Cerebellar nuclear complex (tissue), 1 donor: ENCODE data around the gene ATP1A1.
A peak's percentile ranks its signal among the peaks of the same experiment; 100 is the strongest.

ENCODE experiments used
- DNase-seq, 2 experiments: peaks; one replicate each; lab custom pipeline; 2025; lab: John Stamatoyannopoulos, UW

Gene ATP1A1

DNA sequence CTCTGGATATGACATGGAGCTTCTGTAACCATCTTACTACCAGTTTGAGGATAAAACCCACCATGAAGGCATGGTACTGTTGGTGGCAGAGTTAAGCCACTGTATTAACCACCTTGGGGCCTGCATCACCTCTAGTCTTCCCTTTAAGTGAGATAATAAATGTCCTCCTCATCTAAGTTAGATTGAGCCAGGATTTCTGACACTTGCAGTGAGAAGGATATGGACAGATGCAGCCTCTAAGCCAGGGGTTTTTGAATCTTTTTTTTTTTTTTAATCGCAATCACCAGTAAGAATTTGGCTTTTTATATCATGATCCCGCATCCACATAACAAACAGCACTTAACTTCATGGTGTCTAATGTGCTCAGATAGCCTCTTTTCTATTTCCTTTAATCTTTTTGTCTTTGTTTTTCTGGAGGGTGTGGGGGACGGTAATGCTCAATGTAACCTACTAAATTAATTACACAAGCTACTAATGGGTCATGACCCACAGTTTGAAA is 42.2 kb downstream of the ATP1A1 start:
- no peak for DNase-seq

DNA sequence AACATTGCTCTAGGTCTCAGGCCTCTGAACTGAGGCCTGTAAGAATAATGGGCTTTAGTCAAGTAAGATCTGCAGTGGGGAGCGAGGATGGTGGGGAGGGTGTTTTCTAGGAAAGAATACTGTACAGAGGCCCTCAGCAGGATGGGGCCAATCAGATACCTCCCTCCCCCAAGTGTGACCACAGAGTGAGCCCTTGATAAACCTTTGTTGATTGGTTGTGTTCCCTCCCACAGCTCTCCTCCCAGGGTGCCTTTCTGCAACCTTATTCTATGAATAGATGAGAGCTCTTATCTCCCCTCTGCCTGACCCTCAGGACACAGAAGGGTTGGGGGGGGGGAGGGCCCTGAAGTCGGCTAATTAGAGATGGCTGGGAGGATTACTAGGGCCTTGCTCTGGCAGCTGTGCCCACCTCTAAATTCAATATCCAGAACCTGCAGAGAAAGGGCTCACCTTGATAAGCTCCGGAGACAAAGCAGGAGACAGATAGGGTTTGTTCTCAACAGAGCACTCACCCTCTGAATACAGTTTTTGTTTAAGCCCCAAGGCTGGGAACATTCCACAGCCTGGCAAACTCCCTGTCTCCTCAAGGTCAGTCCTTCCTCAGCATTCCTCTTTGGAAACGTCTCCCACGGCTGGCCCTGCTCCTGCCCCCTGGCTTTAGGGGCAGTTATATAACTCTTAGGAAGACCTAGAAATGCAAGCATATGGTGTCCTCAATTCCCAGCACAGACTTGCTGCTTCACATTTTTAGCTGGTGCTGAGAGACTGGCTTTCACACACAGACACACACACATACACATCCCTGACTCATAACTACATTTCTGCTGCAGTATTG is 42.9 kb downstream of the ATP1A1 start:
- no peak for DNase-seq

DNA sequence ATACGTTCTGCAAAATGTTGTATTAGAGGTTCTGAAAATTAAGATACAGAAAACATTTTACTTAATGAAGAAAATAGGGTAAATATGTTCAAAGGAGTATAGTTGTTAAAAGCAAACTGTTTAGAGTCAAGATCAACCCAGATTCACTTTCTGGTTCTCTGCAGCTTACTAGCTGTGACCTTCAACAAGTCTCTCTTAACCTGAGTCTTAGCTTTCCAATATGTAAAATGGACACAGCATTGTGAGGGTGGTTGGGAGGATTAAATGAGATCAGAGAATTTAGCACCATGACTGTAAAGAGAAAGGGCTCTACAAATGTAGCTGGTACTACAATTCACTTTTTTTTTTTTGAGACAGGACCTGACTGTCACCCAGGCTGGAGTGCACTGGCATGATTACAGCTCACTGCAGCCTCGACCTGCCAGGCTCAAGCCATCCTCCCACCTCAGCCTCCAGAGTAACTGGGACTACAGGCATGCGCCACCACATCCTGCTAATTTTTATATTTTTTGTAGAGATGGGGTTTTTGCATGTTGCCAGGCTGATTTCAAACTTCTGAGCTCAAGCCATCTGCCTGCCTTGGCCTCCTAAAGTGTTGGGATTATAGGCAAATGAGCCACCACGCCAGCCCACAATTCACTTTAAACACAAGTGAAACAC is 43.9 kb downstream of the ATP1A1 start:
- no peak for DNase-seq

DNA sequence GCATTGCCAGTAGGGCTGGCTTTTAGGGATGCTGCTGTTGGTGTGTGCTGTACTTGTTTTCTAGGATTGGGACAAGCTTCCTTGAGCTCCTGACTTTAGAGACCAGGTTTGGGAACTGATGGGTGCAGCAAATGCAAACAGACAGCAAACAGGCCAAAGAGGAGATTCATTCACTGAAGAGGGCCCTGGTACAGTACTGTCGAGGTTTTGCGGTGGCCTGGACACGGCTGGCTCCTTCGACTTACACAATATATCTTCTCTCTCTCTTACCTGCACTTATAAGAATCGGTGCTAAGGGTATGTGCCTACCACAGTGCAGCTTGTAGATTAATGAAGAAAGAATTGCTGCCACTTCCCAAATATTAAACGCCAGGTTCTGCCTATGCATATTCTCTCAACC is 44.6 kb downstream of the ATP1A1 start:
- DNase-seq = no peak

DNA sequence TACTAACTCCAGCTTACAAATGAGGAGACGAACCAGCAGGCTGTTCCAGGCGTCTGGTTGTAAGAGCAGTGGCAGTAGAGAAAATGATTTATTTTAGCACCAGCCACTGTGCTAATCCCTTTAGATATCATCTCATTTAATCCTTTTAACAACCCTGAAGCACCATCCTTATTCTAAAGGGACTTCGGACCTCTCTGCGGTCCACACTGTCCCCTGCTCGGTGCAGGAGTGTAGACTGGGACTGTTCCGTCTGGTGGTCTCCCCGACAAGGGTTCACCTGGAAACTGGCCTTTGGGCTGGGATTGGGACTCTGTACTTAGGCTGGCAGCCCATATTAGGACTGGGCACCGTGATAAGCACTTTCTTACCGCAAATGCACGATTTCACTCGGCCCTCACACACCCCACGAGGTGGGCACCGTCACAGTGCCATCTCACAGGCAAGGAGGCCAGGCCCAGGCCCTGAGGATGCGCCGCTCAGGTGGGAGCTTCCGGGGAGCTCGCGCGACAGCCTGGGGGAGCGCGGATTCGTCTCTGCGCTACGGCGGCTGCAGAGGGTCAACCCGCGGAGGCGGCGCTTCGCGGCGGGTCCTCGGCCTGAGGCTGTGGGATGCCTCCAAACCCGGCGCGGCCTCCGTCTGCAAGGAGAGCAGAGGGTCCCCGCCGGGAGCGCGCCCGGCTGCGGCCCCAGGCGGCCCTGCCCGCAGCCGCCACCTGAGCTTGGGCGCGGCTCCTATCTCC is 45.2 kb downstream of the ATP1A1 start:
- peak in 1 of 2 experiments; percentile 42 for DNase-seq

DNA sequence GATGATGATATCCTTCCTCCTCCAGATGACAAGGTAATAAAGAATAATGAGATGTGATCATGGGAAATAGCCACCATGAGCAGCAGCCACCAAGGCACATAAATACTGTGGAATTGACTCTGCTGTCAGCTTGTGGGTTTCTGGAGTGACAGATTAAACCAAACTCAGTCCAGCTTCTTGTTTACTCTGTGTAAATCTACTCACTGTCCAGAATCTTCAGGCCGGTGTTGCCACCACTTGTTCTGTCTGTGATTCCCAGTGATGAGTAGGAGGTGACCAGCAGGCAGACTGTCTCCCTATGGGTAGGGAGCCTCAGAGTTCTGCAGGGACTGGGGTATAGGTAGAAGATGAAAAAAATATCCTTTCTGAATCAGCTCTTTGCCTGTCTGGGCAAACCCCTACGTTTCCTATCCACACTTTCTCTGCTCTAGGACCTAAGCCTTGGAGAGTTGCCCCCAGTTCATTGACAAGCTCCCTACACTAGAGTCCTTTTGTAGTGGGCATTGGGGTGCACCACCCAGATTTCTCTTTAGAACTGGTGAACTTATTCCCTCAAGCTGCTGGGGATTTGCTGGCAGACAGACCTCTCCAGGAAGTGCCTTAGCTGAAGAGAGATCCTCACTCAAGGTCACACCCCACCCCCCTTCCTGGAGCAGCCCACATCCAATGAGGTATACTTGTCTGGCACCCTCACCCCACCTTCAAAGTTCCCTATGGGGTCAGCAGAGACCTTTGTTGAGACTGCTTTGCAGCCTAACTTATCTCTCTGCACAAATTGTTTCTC is 47.6 kb downstream of the ATP1A1 start:
- no peak for DNase-seq

DNA sequence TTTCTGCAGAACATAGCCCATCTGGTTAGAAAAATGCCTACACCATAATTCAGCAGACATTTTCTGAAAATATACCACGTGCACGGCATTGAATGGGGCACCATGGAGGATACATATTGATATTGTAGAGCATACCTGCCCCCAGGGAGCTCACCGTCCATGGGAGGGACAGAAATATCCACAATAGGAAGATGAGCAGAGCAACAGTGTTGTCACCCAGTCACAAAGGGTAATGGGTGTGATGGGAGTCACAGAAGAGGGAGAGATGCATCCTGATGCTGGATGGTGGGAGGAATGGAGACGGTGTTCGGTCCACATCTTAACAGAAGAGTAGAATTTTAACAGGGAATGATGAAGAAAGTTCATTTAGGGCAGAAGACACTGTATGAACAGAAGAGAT is 51.4 kb downstream of the ATP1A1 start:
- no peak for DNase-seq

DNA sequence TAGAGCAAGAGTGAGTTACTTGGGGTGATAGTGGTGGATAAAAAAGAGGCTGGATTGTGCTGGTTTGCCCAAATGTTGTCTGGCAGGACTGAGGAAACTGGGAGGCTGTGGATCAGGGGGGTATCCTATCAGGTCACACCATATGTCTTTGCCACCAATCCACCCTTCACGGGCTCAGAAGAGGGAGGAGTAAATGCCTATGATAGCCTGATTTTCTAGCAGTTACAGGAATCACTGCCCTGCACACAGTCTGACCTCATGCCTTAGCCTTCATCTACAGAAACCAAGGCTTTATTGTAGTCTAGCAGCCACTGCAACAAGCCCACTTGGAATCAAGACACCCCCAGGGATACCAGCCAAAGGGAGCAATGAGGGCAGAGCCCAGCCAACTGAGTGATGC is 51.8 kb downstream of the ATP1A1 start:
- no peak for DNase-seq

DNA sequence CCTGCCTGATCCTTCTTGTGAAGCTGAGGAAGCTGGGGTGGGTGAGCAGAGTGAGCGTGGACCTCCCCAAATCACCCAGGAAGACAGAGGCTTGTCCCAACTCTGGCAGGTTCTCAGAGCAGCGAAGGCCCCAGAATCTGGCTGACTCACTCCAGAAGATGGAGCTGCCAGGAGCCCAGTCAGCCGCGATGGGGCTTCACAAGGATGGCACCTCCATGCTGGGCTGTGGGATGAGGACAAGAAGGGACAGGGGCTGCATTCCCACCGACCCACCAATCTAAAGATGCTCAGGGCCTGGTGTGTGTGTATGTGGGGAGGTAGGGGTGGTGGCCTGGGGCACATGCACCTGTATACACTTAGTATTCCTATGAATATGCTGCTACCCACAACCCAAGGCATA is 52.9 kb downstream of the ATP1A1 start:
- DNase-seq = no peak

DNA sequence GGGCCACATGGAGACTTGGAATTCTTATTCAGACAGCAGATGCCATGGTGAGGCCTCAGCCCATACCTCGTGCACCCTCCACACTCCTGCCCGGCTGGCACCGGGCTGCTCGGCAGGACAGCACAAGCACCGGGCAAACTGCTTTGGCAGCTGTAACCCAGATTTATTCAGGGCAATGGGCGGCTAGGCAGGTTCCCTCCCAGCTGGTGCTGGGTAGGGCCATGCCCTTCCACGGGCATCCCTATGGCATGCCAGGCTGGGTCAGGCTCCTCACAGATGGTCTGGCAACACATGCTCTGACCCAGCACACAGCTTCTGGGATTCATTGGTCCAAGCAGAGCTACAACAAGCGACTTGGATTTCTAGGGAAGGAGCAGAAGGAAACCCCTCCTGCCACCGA is 53.4 kb downstream of the ATP1A1 start:
- DNase-seq = peak; percentile 95 to 96

DNA sequence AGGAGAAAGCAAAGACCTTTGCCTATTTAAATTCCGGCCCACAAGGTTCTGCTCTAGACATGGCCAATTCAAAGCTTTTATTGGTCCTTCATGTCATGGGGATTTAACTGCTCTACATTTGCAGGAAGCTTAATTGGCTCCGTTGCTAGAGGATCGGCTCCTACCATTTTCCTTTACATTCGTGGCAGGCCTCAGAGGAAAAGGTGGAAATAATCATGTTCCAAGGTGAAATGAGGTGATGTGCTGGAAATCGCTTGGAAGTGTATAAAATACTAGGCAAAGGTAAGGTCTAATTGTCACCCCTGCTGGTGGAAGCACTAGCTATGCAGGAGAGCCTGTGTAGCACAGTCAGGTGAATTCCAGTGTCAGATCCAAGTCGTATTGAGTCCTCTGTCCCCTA is 55.5 kb downstream of the ATP1A1 start:
- DNase-seq = no peak

DNA sequence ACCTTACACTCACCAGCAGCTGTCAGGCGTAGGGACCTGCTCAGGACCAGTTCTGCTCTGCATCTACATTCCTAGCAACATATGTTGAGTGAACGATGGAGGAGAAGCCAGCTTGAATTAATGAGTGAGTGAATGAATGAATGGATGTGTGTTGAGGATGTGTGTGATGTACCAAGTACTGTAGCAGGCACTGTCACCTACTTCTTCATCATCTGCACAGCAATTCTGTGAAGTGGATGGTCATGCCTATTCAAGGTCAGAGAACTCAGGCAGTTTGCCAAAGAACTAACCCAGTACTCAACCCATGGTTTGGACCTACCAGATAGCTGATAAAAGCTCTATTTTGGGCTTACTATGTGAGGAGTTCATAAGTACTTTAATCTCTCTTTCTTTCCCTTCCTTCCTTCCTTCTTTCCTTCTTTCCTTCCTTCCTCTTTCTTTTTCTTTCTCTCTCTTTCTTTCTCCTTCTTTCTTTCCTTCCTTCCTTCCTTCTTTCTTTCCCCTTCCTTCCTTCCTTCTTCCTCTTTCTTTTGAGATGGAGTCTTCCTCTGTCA is 56.9 kb downstream of the ATP1A1 start:
- DNase-seq = no peak

DNA sequence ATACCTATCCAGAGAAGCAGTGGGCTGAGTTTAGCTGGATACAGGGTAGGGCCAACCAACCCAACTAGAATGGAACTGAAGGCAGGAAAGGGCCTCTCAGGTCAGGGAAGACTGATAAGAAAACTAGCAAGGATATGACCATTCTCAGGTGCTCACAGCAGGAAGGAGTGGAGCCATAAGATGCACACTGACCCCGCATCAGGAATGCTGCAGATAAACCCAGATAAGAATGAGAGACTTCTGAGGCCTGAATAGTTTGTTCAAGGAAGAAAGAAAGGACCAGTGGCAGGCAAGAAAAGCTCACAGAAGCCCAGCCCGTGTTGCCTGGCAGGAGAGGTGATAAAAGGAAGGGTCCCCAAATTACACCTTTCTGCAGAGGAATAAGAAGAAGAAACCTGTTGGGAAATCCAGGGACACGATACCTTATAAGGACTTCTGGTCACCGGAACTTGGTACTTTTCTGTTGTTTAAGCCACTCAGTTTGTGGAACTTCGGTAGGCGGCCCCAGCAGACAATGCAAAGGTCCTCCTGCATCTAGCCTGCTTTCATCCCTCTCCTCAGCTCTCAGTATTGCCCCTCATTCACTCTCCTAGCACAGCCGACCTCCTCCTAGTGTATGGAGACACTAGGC is 58.9 kb downstream of the ATP1A1 start:
- no peak for DNase-seq

DNA sequence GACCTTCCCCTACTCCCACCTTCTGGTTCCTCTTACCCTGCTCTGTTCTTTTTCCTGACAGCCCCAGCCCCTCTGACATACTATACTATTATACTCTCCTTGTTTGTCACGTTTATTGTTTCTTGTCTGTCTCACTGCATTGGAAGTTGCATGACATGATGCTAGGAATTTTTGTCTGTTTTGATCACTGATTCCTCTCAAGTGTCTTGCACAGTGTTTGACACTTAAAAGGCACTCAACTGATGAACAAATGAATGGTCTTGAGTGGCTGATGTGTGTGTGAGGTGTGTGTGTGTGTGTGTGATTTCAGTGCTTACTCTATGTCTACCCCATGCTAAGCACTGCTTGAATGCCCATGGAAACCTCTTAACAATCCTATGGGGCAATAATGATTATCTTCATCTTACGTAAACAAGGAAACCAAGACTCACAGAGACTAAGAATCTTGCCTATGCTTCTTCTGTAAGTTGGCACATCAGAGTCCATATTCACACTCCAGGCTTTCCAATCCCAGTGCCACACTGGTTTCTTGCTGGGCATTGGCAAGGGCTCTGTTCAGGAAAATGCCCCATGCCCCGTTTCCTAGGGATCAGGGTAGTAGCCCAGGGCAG is 59.7 kb downstream of the ATP1A1 start:
- DNase-seq = no peak

DNA sequence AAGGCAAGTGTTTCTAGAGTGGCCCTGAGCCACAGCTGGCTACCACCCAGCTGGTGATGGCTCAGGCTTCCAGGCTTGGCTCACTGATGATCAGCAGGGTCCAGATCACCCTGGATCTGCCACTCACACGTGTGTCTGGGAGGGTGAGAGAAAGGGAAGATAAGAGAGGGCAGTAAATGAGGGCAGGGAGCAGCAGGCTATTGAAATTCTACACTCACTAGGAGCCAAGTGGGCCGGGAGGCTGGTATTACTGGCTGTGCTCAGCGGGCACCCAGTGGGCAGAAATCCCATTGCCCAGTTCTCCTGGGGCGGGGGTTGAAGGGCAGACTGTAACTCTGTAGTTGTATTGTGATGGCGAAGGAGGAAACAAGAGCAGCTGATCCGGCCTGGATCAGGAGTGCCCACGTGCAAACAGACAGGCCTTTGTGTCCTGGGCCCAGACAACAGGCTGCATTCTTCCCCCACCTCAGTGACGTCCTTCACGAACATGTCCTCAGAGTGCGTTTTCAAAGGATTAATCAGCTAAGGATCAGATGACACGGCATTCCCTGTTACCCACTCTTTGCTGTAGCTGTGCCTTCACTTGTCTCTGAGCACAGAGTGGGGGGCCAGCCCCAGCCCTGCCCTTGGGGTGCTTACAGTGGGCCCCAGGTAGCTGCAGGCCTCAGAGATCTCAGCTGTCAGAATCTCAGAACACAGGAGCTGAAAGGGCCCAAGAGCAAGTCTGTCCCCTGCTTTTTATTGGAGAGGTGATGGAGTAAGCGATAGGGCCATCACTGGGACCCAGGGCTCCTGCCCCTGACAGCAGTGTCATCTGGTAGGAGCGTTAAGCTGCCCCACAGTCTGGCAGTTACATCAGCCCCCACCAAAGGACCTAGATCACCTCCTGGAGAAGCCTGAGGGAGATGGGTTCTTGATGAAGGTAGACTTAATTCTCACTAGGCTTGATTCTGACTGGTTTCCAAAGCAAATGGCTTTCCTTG is 60.5 kb downstream of the ATP1A1 start:
- no peak for DNase-seq

DNA sequence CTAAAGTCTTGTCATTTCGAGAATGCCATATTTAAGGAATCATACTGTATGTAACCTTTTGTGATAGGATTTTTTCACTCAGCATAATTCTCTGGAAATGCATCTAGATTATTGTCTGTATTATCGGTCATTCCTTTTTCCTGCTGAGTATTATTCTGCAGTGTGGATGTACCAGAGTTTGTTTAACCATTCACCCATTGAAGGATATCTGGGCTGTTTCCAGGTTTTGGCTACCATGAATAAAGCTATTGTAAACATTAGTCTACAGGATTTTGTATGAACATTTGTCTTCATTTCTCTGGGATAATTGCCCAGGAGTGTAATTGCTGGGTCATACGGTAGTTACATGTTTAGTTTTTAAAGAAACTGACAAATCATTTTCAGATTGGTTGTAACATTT is 61.8 kb downstream of the ATP1A1 start:
- no peak for DNase-seq

DNA sequence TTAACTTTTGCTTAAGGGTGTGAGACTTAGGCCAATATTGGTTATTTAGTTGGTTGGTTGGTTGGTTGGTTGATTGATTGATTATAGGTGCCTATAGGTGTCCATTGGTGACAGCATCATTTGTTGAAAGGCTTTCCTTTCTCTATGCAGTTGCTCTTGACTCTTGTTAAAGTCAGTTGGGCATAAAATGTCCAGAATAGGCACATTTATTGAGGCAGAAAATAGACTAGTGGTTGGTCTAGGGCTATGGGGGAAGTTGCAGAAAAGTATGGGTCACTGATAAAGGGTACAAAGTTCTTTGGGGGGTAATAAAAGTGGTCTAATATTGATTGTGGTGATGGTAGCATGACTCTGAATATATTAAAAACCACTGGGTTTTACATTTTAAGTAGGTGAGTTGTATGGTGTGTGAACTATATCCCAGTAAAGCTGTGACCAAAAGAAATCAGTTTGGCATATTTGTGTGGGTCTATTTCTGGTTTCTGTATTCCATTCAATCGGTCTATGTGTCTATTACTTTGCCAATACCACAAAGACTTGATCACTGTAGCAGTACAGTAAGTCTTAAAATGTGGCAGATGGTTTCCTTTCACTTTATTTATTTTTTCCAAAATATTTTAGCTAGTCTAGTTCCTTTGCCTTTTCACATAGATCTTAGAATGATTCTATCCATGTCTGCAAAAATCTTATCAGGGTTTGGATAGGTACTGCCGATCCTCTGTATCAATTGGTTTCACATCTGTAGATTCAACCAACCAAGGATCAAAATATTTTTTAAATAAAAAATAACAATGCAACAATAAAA is 63.0 kb downstream of the ATP1A1 start:
- no peak for DNase-seq

DNA sequence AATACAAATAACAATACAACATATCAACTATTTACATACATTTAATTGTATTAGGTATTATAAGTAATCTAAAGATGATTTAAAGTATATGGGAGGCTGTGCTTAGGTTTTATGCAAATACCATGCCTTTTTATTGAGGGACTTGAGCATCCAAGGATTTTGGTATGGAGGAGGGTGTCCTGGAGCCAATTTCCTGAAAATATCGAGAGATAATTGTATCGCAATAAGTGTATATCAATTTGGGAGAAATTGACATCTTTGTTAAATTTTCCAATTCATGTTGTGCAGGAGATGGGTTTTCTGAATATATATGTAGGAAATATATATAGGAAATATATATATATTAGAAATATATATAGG is 63.5 kb downstream of the ATP1A1 start:
- no peak for DNase-seq

DNA sequence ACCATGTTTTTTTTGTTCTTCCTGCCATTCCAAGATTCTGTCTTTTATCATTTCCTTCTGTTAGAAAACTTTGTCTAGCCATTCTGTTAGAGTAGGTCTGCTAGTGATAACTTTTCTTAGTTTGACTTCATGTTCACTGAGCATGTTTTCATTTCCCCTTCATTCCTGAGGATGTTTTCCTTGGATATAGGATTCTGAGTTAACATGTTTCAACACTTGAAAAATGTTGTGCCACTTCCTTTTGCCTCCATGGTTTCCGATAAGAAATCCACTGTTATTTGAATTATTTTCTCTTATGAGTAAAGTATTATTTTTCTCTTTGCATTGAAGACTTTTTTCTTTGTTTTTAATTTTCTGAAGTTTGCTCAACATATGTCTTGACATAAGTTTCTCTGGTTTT is 66.7 kb downstream of the ATP1A1 start:
- no peak for DNase-seq
